IMR-90 (cell line): Measurements from ENCODE around the gene DUS1L. TPM values are rescaled to one million over a fixed set of nuclear protein-coding genes. Genes with fewer than 3 reads are reported as not detected.

Source experiments
- ATAC-seq: fragments of 200-7000 bp; cut with Tn5 transposase; 2 replicates; pipeline ENCODE4 v1.9.1; 2020; ENCODE audit warnings: low read depth, mild to moderate bottlenecking, moderate library complexity
- BruUV-seq: library from RNA; stranded (reverse); fragments of 400-500 nt; replicated peaks from 2 replicates; lab custom pipeline; 2021; lab: Mats Ljungman, UMichigan
- CTCF ChIA-PET: fragments of 300-600 bp; formaldehyde crosslinking; extraction: SDS; loops from one replicate; lab custom pipeline; 2021; ENCODE audit warnings: antibody characterized with exemption; lab: Yijun Ruan, JAX
- POLR2A ChIA-PET: fragments of 300-600 bp; sonication (Branson Sonifier 250); formaldehyde crosslinking; loops from one replicate; lab custom pipeline; 2022; ENCODE audit warnings: antibody characterized with exemption; ENCODE audit not compliant: unreplicated experiment; lab: Charles Lee
- DNase-seq: peaks from one replicate; pipeline ENCODE4 v3.0.0; 2013
- H2AFZ ChIP-seq: replicated peaks from 2 replicates; pipeline ENCODE3; 2013; ENCODE audit warnings: low read length, mild to moderate bottlenecking; ENCODE audit not compliant: poor library complexity
- H2AK5ac ChIP-seq: 2 replicates; pipeline ENCODE4 v1.6.1; 2013; ENCODE audit warnings: low read depth, low read length, inconsistent platforms
- H2AK9ac ChIP-seq: replicated peaks from 2 replicates; pipeline ENCODE3; 2013; ENCODE audit warnings: mild to moderate bottlenecking, low read depth, low read length, moderate library complexity; ENCODE audit not compliant: poor library complexity
- H2BK120ac ChIP-seq: 2 replicates; pipeline ENCODE4 v1.6.1; 2013; ENCODE audit warnings: low read depth, low read length, inconsistent platforms
- H2BK15ac ChIP-seq: 3 replicates; pipeline ENCODE4 v1.6.1; 2013; ENCODE audit warnings: low read depth, low read length, inconsistent platforms
- H2BK20ac ChIP-seq: 2 replicates; pipeline ENCODE4 v1.6.1; 2013; ENCODE audit warnings: low read depth, mild to moderate bottlenecking, inconsistent platforms, low read length, moderate library complexity
- H2BK5ac ChIP-seq: 2 replicates; pipeline ENCODE4 v1.6.1; 2013; ENCODE audit warnings: mild to moderate bottlenecking, low read depth, low read length, inconsistent platforms; ENCODE audit not compliant: poor library complexity, severe bottlenecking
- H3K14ac ChIP-seq: replicated peaks from 2 replicates; pipeline ENCODE4 v1.6.1; 2013; ENCODE audit warnings: low read depth, low read length, inconsistent platforms
- H3K18ac ChIP-seq: 2 replicates; pipeline ENCODE4 v1.6.1; 2013; ENCODE audit warnings: low read depth, low read length, control low read depth
- H3K23ac ChIP-seq: 2 replicates; pipeline ENCODE4 v1.6.1; 2013; ENCODE audit warnings: low read depth, low read length, inconsistent platforms
- H3K27ac ChIP-seq: 2 replicates; pipeline ENCODE4 v1.5.1; 2013; ENCODE audit warnings: mild to moderate bottlenecking, control low read depth, low read length; ENCODE audit not compliant: insufficient read depth
- H3K27me3 ChIP-seq: 2 replicates; pipeline ENCODE4 v1.6.1; 2013; ENCODE audit warnings: low read length; ENCODE audit not compliant: control insufficient read depth, insufficient read depth
- H3K36me3 ChIP-seq: 2 replicates; pipeline ENCODE4 v1.6.1; 2013; ENCODE audit warnings: low read length, mixed read lengths; ENCODE audit not compliant: control insufficient read depth, insufficient read depth
- H3K4ac ChIP-seq: 2 replicates; pipeline ENCODE4 v1.6.1; 2013; ENCODE audit warnings: low read depth, low read length, inconsistent platforms
- H3K4me1 ChIP-seq: 2 replicates; pipeline ENCODE4 v1.6.1; 2013; ENCODE audit warnings: low read length, mixed read lengths; ENCODE audit not compliant: control insufficient read depth, insufficient read depth
- H3K4me2 ChIP-seq: 2 replicates; pipeline ENCODE4 v1.6.1; 2013; ENCODE audit warnings: low read depth, mild to moderate bottlenecking, control low read depth, low read length, moderate library complexity
- H3K4me3 ChIP-seq: 2 replicates; pipeline ENCODE4 v1.5.1; 2013; ENCODE audit warnings: low read depth, mild to moderate bottlenecking, control low read depth, low read length, moderate library complexity; ENCODE audit not compliant: insufficient read depth
- H3K56ac ChIP-seq: 2 replicates; pipeline ENCODE4 v1.6.1; 2013; ENCODE audit warnings: low read length, inconsistent platforms; ENCODE audit not compliant: insufficient read depth; ENCODE audit errors: extremely low read depth
- H3K79me1 ChIP-seq, 2 experiments: 2 replicates each; pipeline ENCODE4 v1.6.1; 2013; ENCODE audit warnings: low read length in 2 of 2, inconsistent platforms in 1 of 2, low read depth in 1 of 2
- H3K9ac ChIP-seq: 2 replicates; pipeline ENCODE4 v1.6.1; 2013; ENCODE audit warnings: low read depth, low read length, control low read depth
- H3K9me1 ChIP-seq: 2 replicates; pipeline ENCODE4 v1.6.1; 2013; ENCODE audit warnings: low read length, inconsistent platforms; ENCODE audit not compliant: insufficient read depth
- H3K9me3 ChIP-seq: 2 replicates; pipeline ENCODE4 v1.6.1; 2013; ENCODE audit warnings: low read length; ENCODE audit not compliant: control insufficient read depth, insufficient read depth
- H4K20me1 ChIP-seq: 2 replicates; pipeline ENCODE4 v1.6.1; 2013; ENCODE audit warnings: low read length, inconsistent platforms; ENCODE audit not compliant: insufficient read depth
- H4K5ac ChIP-seq: 2 replicates; pipeline ENCODE4 v1.6.1; 2013; ENCODE audit warnings: mild to moderate bottlenecking, low read depth, low read length, control low read depth
- H4K8ac ChIP-seq, 2 experiments: 2 replicates each; pipeline ENCODE4 v1.6.1; 2013; ENCODE audit warnings: low read depth in 2 of 2, low read length in 2 of 2, control low read depth in 1 of 2, inconsistent platforms in 1 of 2
- H4K91ac ChIP-seq: 2 replicates; pipeline ENCODE4 v1.6.1; 2013; ENCODE audit warnings: low read depth, low read length, inconsistent platforms; ENCODE audit not compliant: insufficient read depth
- BHLHE40 ChIP-seq: fragments of 150-350 bp; IDR thresholded peaks from 2 replicates; pipeline ENCODE4 v1.6.1; 2016; ENCODE audit warnings: mild to moderate bottlenecking, low read depth, low read length
- CEBPB ChIP-seq: IDR thresholded peaks from 2 replicates; pipeline ENCODE4 v1.6.1; 2012; ENCODE audit warnings: low read depth, low read length, improper control_type of control experiment
- CHD1 ChIP-seq: IDR thresholded peaks from 2 replicates; pipeline ENCODE4 v1.6.1; 2012; ENCODE audit warnings: low read depth, low read length, improper control_type of control experiment
- FOS ChIP-seq: fragments of 150-350 bp; IDR thresholded peaks from 2 replicates; pipeline ENCODE4 v1.6.1; 2016; ENCODE audit warnings: low read depth, low read length
- MAFK ChIP-seq: IDR thresholded peaks from 2 replicates; pipeline ENCODE4 v1.6.1; 2012; ENCODE audit warnings: low read depth, low read length, improper control_type of control experiment
- MAZ ChIP-seq: IDR thresholded peaks from 2 replicates; pipeline ENCODE4 v1.6.1; 2012; ENCODE audit warnings: low read depth, mild to moderate bottlenecking, low read length, improper control_type of control experiment, moderate library complexity, borderline replicate concordance
- MXI1 ChIP-seq: IDR thresholded peaks from 2 replicates; pipeline ENCODE4 v1.6.1; 2012; ENCODE audit warnings: low read depth, mild to moderate bottlenecking, low read length, moderate library complexity, borderline replicate concordance
- NFE2L2 ChIP-seq: fragments of 150-350 bp; IDR thresholded peaks from 2 replicates; pipeline ENCODE4 v1.6.1; 2016; ENCODE audit warnings: low read depth, mild to moderate bottlenecking, low read length
- POLR2A ChIP-seq: IDR thresholded peaks from 2 replicates; pipeline ENCODE4 v1.6.1; 2012; ENCODE audit warnings: mild to moderate bottlenecking, low read depth, low read length
- RAD21 ChIP-seq: IDR thresholded peaks from 2 replicates; pipeline ENCODE4 v1.6.1; 2012; ENCODE audit warnings: low read length, improper control_type of control experiment
- RCOR1 ChIP-seq: IDR thresholded peaks from 2 replicates; pipeline ENCODE4 v1.6.1; 2012; ENCODE audit warnings: mild to moderate bottlenecking, low read length, improper control_type of control experiment; ENCODE audit not compliant: insufficient replicate concordance
- RFX5 ChIP-seq: IDR thresholded peaks from 2 replicates; pipeline ENCODE4 v1.8.0; 2012; ENCODE audit warnings: low read depth, mild to moderate bottlenecking, low read length, moderate library complexity
- SMC3 ChIP-seq: fragments of 150-350 bp; IDR thresholded peaks from 2 replicates; pipeline ENCODE4 v1.6.1; 2016; ENCODE audit warnings: low read depth, mild to moderate bottlenecking, antibody characterized with exemption, low read length, moderate library complexity
- WGBS, 2 experiments: methylation state at CpG; one replicate each; pipeline versions ENCODE4 v1.1.5 to v1.1.7; 2013; ENCODE audit warnings: missing lambda C conversion rate in 2 of 2; ENCODE audit not compliant: insufficient read length in 1 of 2; ENCODE audit errors: extremely low coverage in 2 of 2; 5-methylcytosine and 5-hydroxymethylcytosine counted together
- dilution Hi-C: fragments of 300-500 bp; cut with HindIII; formaldehyde crosslinking; loops from one replicate; pipeline ENCODE4 v1.14.3; 2018; ENCODE audit warnings: low sequenced_read_pairs; ENCODE audit not compliant: unreplicated experiment
- in situ Hi-C: fragments of 300-500 bp; cut with MboI; formaldehyde crosslinking; loops from 3 replicates; pipeline ENCODE4 v1.14.3; 2019; ENCODE audit warnings: low sequenced_read_pairs, inconsistent platforms, mixed read lengths
- intact Hi-C: fragments of 100-400 bp; cut with micrococcal nuclease; formaldehyde crosslinking; loops from 2 replicates; pipeline ENCODE4 v1.10.0; 2022
- polyA plus RNA-seq, 3 experiments: library from polyadenylated mRNA; depleted of rRNA; stranded (reverse); fragments of >200 nt; gene quantifications; 2 replicates each; pipeline ENCODE4 v1.2.3, GENCODE V29; 2012; ENCODE audit warnings: low replicate concordance in 1 of 3
- total RNA-seq: library from RNA; depleted of rRNA; stranded (reverse); fragments of >200 nt; gene quantifications from 2 replicates; pipeline ENCODE4 v1.2.3, GENCODE V29; 2012
- TF ChIP-seq, protein P1 (sequence below): conservative IDR thresholded peaks from 2 replicates; pipeline ENCODE4 v1.5.1; 2012; ENCODE audit warnings: mild to moderate bottlenecking, low read depth, low read length, improper control_type of control experiment
- TF ChIP-seq, protein P2 (sequence below): fragments of 150-350 bp; IDR thresholded peaks from 2 replicates; pipeline ENCODE4 v1.6.1; 2017; ENCODE audit warnings: mild to moderate bottlenecking, antibody characterized with exemption, low read length, low read depth
- TF ChIP-seq, protein P3 (sequence below): fragments of 150-350 bp; IDR thresholded peaks from 2 replicates; pipeline ENCODE4 v1.6.1; 2016; ENCODE audit warnings: low read depth, mild to moderate bottlenecking, low read length, moderate library complexity, borderline replicate concordance

DUS1L gene
- total and polyA plus RNA-seq, 2 of the 4 experiments (the other 2 are of a cell fraction), result 29.0 to 76.9 TPM

DNA sequence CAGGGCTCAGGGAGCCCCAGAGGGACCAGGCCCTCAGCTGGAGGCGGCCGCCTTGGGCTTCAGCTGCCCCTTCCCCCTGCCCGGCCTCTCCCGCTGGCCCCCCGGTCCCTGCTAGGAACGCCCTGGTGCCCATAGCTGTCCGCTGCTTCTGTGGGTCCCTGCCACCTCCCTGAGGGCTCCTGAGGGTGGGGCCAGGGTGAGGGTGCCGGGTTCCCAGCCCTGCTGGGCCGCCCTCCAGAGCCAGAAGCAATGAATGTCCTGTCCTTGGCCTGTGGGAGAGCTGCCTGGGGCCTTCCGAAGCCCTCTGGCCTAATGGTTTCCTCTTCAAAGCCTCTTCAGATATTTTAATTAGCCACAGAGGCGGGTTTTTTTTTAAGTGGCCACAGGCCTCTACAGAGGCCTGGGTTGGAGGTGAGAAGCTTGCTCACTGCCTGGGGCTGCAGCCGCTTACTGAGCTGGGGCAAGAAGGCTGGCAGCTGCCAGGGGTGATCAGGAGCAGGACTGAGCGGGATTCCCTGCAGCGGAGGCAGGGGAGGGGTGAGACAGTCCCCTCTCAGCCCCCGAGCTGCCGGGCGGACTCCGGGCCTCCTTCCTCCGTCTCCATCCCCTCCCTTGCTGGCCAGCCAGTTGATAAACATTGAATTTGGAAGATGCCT, 52.8 kb downstream of the DUS1L start:
- Histone ChIP-seq H3K79me1 (no peaks in the 10 kb centered on the region), H2BK120ac (no peak overlapping the region), H3K9me3 (no peaks in the 10 kb centered on the region), H4K20me1 (no peaks in the 10 kb centered on the region; the same call in 1 of the 2 replicates), H3K36me3 (peaks cover 7% of the 10 kb centered on the region; the same call in 1 of the 2 replicates), H4K91ac (no peak overlapping the region), H3K9me1 (no peaks in the 10 kb centered on the region), H2BK5ac (no peak overlapping the region), H3K18ac (no peak overlapping the region), H4K5ac (no peak overlapping the region), H3K14ac (no peak overlapping the region), H2AK5ac (no peak overlapping the region), H3K23ac (no peak overlapping the region), H2BK20ac (no peak overlapping the region), H3K4me1 (no peaks in the 10 kb centered on the region), H3K27me3 (no peaks in the 10 kb centered on the region), H3K9ac (no peak overlapping the region), H4K8ac (no peak overlapping the region), H3K4ac (no peak overlapping the region), H3K4me2 (no peak overlapping the region), H3K27ac (no peak overlapping the region), H2AFZ (no peak overlapping the region), H3K4me3 (no peak overlapping the region), H2AK9ac (no peak overlapping the region), H2BK15ac (no peak overlapping the region), H3K56ac (no peak overlapping the region)
- dilution Hi-C loops (no loop called here), intact Hi-C loops (no loop called here), in situ Hi-C loops (no loop called here)
- ChIA-PET POLR2A (no interaction called here), CTCF (interaction anchor here (0.5 to 1.3 kb wide), 2 partner anchors 53 to 123 kb away, joined by 3 to 4 read pairs; no protein-coding TSS in a partner anchor)
- BruUV-seq, result no TSS peak
- no peak for DNase-seq
- whole genome bisulfite sequencing, 2 experiments, result 88% methylated on average over 2 of the region's 19 CpGs; no CpG with 5 or more reads in 1 of the 2 experiments
- no peak for ATAC-seq
- TF ChIP-seq SMC3 (no peak), CEBPB (no peak), BHLHE40 (no peak), FOS (no peak), RFX5 (no peak), POLR2A (no peak), RAD21 (no peak), RCOR1 (no peak), NFE2L2 (no peak), CHD1 (no peak), MAZ (no peak), MAFK (no peak), MXI1 (no peak)
- TF ChIP-seq, protein P1, sequence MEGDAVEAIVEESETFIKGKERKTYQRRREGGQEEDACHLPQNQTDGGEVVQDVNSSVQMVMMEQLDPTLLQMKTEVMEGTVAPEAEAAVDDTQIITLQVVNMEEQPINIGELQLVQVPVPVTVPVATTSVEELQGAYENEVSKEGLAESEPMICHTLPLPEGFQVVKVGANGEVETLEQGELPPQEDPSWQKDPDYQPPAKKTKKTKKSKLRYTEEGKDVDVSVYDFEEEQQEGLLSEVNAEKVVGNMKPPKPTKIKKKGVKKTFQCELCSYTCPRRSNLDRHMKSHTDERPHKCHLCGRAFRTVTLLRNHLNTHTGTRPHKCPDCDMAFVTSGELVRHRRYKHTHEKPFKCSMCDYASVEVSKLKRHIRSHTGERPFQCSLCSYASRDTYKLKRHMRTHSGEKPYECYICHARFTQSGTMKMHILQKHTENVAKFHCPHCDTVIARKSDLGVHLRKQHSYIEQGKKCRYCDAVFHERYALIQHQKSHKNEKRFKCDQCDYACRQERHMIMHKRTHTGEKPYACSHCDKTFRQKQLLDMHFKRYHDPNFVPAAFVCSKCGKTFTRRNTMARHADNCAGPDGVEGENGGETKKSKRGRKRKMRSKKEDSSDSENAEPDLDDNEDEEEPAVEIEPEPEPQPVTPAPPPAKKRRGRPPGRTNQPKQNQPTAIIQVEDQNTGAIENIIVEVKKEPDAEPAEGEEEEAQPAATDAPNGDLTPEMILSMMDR, result no peak
- TF ChIP-seq, protein P2, sequence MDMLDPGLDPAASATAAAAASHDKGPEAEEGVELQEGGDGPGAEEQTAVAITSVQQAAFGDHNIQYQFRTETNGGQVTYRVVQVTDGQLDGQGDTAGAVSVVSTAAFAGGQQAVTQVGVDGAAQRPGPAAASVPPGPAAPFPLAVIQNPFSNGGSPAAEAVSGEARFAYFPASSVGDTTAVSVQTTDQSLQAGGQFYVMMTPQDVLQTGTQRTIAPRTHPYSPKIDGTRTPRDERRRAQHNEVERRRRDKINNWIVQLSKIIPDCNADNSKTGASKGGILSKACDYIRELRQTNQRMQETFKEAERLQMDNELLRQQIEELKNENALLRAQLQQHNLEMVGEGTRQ, result no peak
- TF ChIP-seq, protein P3, sequence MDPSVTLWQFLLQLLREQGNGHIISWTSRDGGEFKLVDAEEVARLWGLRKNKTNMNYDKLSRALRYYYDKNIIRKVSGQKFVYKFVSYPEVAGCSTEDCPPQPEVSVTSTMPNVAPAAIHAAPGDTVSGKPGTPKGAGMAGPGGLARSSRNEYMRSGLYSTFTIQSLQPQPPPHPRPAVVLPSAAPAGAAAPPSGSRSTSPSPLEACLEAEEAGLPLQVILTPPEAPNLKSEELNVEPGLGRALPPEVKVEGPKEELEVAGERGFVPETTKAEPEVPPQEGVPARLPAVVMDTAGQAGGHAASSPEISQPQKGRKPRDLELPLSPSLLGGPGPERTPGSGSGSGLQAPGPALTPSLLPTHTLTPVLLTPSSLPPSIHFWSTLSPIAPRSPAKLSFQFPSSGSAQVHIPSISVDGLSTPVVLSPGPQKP, result no peak
